Panc1 (cell line): ENCODE results near the gene HAUS5. TPM values are rescaled to one million over a fixed set of nuclear protein-coding genes. Genes with fewer than 3 reads are reported as not detected.
A peak's percentile ranks its signal among the peaks of the same experiment; 100 is the strongest.

Source experiments
- ATAC-seq: fragments of 200-7000 bp; cut with Tn5 transposase; 2 replicates; pipeline ENCODE4 v1.9.1; 2020; ENCODE audit warnings: mild to moderate bottlenecking, moderate library complexity
- BruUV-seq: library from RNA; stranded (reverse); fragments of 400-500 nt; replicated peaks from 2 replicates; lab custom pipeline; 2021; lab: Mats Ljungman, UMichigan
- CTCF ChIA-PET: fragments of 300-600 bp; sonication (Branson Sonifier 250); formaldehyde crosslinking; loops from one replicate; lab custom pipeline; 2022; ENCODE audit warnings: antibody characterized with exemption; lab: Charles Lee
- POLR2A ChIA-PET: fragments of 300-600 bp; sonication (Branson Sonifier 250); formaldehyde crosslinking; loops from one replicate; lab custom pipeline; 2022; ENCODE audit warnings: antibody characterized with exemption; lab: Charles Lee
- DNase-seq: peaks from one replicate; pipeline ENCODE4 v3.0.0-alpha.2; 2010; ENCODE audit warnings: low read depth, low spot score
- H3K27ac ChIP-seq: 2 replicates; pipeline ENCODE4 v1.5.1; 2011; ENCODE audit warnings: mild to moderate bottlenecking, low read length, inconsistent platforms
- H3K27me3 ChIP-seq: fragments of 200-500 bp; sonication (Bioruptor generic); 2 replicates; pipeline ENCODE4 v1.6.0; 2014; ENCODE audit warnings: low read length, inconsistent platforms; ENCODE audit not compliant: control insufficient read depth, insufficient read depth
- H3K36me3 ChIP-seq: fragments of 200-500 bp; sonication (Bioruptor generic); 2 replicates; pipeline ENCODE4 v1.5.1; 2014; ENCODE audit warnings: inconsistent platforms, mild to moderate bottlenecking, low read length, moderate library complexity; ENCODE audit not compliant: control insufficient read depth, insufficient read depth
- H3K4me1 ChIP-seq: 2 replicates; pipeline ENCODE4 v1.5.1; 2011; ENCODE audit warnings: inconsistent platforms, mild to moderate bottlenecking, low read length, moderate library complexity; ENCODE audit not compliant: control insufficient read depth, insufficient read depth
- H3K4me3 ChIP-seq, 2 experiments: 2 replicates each; pipeline ENCODE4 v1.5.1; 2011 to 2012; ENCODE audit warnings: low read depth in 2 of 2, low read length in 2 of 2, mild to moderate bottlenecking in 2 of 2, inconsistent platforms in 1 of 2, moderate library complexity in 1 of 2
- H3K9me3 ChIP-seq: fragments of 200-500 bp; sonication (Bioruptor generic); 2 replicates; pipeline ENCODE4 v1.5.1; 2014; ENCODE audit warnings: low read depth, mild to moderate bottlenecking, inconsistent platforms, low read length, moderate library complexity; ENCODE audit not compliant: control insufficient read depth, insufficient read depth
- POLR2AphosphoS5 ChIP-seq: IDR thresholded peaks from 2 replicates; pipeline ENCODE4 v1.6.1; 2012; ENCODE audit warnings: mild to moderate bottlenecking, low read depth, low read length, moderate library complexity
- SIN3A ChIP-seq: IDR thresholded peaks from 2 replicates; pipeline ENCODE4 v1.6.1; 2012; ENCODE audit warnings: low read depth, mild to moderate bottlenecking, low read length, moderate library complexity, borderline replicate concordance; ENCODE audit not compliant: insufficient read depth
- TCF7L2 ChIP-seq: IDR thresholded peaks from 2 replicates; pipeline ENCODE4 v1.6.1; 2011; ENCODE audit warnings: mild to moderate bottlenecking, low read depth, low read length, inconsistent platforms
- in situ Hi-C: cut with HindIII; loops from 2 replicates; pipeline ENCODE4 v1.10.0; 2016; ENCODE audit warnings: low sequenced_read_pairs, low pct_unique_long_range_greater_than_20kb
- intact Hi-C: fragments of 100-400 bp; cut with micrococcal nuclease; formaldehyde crosslinking; loops from one replicate; pipeline ENCODE4 v1.10.0; 2022; ENCODE audit not compliant: unreplicated experiment
- total RNA-seq: library from RNA; stranded (reverse); gene quantifications from one replicate; pipeline ENCODE4 v1.2.1, GENCODE V29; 2021; ENCODE audit not compliant: unreplicated experiment
- TF ChIP-seq, protein P1 (sequence below): fragments of 450-650 bp; IDR thresholded peaks from 2 replicates; pipeline ENCODE4 v1.5.1; 2017; ENCODE audit warnings: mild to moderate bottlenecking
- TF ChIP-seq, protein P2 (sequence below), 2 experiments: IDR thresholded peaks; 2 replicates each; pipeline ENCODE4 v1.6.1; 2011 to 2012; ENCODE audit warnings: low read depth in 2 of 2, control low read depth in 1 of 2, low read length in 1 of 2, mild to moderate bottlenecking in 1 of 2, moderate library complexity in 1 of 2; ENCODE audit not compliant: insufficient read depth in 1 of 2

The HAUS5 gene
- total RNA-seq, 1 experiment from 2014 or later: 23.2 TPM

DNA sequence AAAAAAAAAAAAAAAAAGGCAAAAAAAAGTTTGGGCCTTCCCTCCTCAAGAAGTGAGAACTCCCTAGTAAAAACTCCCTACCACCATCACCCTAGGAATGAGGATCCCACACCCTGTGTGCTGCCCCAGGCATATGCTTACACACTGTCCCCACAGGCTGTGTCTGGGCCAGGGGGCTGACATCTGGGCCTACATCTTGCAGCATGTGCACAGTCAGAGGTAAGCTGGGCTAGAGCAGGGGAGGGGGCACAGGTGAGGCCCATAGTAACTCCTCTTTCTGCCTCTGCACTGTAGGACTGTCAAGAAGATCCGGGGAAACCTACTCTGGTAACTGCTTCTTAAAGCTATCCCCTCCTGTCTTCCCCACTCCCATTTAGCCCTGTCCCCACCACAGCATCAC lies 1.0 kb downstream of the HAUS5 start:
- intact Hi-C loops (no loop called here), in situ Hi-C loops (no loop called here)
- H3K27me3 ChIP-seq: no peaks in the 10 kb centered on the region
- ATAC-seq (no peak), DNase-seq (no peak)
- TF ChIP-seq TCF7L2: no peak
- no peak for TF ChIP-seq POLR2AphosphoS5
- TF ChIP-seq, protein P1, sequence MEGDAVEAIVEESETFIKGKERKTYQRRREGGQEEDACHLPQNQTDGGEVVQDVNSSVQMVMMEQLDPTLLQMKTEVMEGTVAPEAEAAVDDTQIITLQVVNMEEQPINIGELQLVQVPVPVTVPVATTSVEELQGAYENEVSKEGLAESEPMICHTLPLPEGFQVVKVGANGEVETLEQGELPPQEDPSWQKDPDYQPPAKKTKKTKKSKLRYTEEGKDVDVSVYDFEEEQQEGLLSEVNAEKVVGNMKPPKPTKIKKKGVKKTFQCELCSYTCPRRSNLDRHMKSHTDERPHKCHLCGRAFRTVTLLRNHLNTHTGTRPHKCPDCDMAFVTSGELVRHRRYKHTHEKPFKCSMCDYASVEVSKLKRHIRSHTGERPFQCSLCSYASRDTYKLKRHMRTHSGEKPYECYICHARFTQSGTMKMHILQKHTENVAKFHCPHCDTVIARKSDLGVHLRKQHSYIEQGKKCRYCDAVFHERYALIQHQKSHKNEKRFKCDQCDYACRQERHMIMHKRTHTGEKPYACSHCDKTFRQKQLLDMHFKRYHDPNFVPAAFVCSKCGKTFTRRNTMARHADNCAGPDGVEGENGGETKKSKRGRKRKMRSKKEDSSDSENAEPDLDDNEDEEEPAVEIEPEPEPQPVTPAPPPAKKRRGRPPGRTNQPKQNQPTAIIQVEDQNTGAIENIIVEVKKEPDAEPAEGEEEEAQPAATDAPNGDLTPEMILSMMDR: no peak
- TF ChIP-seq, protein P2, sequence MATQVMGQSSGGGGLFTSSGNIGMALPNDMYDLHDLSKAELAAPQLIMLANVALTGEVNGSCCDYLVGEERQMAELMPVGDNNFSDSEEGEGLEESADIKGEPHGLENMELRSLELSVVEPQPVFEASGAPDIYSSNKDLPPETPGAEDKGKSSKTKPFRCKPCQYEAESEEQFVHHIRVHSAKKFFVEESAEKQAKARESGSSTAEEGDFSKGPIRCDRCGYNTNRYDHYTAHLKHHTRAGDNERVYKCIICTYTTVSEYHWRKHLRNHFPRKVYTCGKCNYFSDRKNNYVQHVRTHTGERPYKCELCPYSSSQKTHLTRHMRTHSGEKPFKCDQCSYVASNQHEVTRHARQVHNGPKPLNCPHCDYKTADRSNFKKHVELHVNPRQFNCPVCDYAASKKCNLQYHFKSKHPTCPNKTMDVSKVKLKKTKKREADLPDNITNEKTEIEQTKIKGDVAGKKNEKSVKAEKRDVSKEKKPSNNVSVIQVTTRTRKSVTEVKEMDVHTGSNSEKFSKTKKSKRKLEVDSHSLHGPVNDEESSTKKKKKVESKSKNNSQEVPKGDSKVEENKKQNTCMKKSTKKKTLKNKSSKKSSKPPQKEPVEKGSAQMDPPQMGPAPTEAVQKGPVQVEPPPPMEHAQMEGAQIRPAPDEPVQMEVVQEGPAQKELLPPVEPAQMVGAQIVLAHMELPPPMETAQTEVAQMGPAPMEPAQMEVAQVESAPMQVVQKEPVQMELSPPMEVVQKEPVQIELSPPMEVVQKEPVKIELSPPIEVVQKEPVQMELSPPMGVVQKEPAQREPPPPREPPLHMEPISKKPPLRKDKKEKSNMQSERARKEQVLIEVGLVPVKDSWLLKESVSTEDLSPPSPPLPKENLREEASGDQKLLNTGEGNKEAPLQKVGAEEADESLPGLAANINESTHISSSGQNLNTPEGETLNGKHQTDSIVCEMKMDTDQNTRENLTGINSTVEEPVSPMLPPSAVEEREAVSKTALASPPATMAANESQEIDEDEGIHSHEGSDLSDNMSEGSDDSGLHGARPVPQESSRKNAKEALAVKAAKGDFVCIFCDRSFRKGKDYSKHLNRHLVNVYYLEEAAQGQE (IDR thresholded peaks at IDR 0.05; ENCODE audit: insufficient read depth in 1 of 2, low read depth in 2 of 2, low read length in 1 of 2): no peak
- TF ChIP-seq SIN3A: no peak
- BruUV-seq: TSS peak; percentile 92
- no peaks in the 10 kb centered on the region for H3K36me3 ChIP-seq
- no peaks in the 10 kb centered on the region for H3K9me3 ChIP-seq
- ChIA-PET CTCF (no interaction called here), POLR2A (interaction anchor here (0.6 kb wide), 1 partner anchor 21 kb away, joined by 7 read pairs; no protein-coding TSS in a partner anchor)
- no peak overlapping the region for H3K27ac ChIP-seq
- no peak overlapping the region for H3K4me3 ChIP-seq
- no peaks in the 10 kb centered on the region for H3K4me1 ChIP-seq

DNA sequence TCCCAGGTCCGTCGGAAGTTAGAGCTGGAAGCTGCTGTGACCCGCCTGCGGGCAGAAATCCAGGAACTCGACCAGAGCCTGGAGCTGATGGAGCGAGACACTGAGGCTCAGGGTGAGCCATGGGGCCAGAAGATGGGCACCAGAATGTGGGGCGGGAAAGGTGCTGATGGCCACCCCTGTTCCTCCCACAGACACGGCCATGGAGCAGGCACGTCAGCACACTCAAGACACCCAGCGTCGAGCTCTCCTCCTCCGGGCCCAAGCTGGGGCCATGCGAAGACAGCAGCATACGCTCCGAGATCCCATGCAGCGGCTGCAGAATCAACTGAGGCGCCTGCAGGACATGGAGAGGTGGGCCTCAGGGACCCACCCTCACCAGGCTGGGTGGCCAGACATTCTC lies 2.5 kb downstream of the HAUS5 start:
- POLR2A ChIA-PET: no interaction called here
- Histone ChIP-seq H3K9me3 (no peaks in the 10 kb centered on the region), H3K4me3 (no peak overlapping the region), H3K36me3 (no peaks in the 10 kb centered on the region), H3K27ac (no peak overlapping the region), H3K27me3 (no peaks in the 10 kb centered on the region), H3K4me1 (no peaks in the 10 kb centered on the region)
- in situ Hi-C loops (no loop called here), intact Hi-C loops (no loop called here)
- DNase-seq: no peak
- ATAC-seq: no peak
- TF ChIP-seq, protein P2 (IDR thresholded peaks at IDR 0.05; ENCODE audit: insufficient read depth in 1 of 2, low read depth in 2 of 2, low read length in 1 of 2): no peak
- TF ChIP-seq TCF7L2 (no peak), POLR2AphosphoS5 (no peak), SIN3A (no peak)
- TF ChIP-seq, protein P1: no peak
- no TSS peak for BruUV-seq
- CTCF ChIA-PET: no interaction called here
